NCI-H1436 treated with DMSO at 0.1 percent for 48 hours (cell line): ENCODE data around the gene RNASE1.
"Not testable (repeated sequence)": the region's sequence is repeated elsewhere in the genome, so short reads cannot be mapped to it uniquely, and the experiment has no call there.

Source experiments
- DNase-seq: peaks from one replicate; lab custom pipeline; 2025; lab: John Stamatoyannopoulos, UW

RNASE1 gene

GRCh38 chr14:20802341-20803084, at the start of gene RNASE1:
TSS of gene RNASE1 (minus strand) at chr14:20802844. CDS start at chr14:20802068, 776 bp downstream.
- no peak for DNase-seq

GRCh38 chr14:20848955-20849570, 46.4 kb upstream of the RNASE1 start:
- no peak for DNase-seq

- DNase-seq = no peak
Measured at GRCh38 chr14:20848316-20848954, 45.8 kb upstream of the RNASE1 start.

DNA sequence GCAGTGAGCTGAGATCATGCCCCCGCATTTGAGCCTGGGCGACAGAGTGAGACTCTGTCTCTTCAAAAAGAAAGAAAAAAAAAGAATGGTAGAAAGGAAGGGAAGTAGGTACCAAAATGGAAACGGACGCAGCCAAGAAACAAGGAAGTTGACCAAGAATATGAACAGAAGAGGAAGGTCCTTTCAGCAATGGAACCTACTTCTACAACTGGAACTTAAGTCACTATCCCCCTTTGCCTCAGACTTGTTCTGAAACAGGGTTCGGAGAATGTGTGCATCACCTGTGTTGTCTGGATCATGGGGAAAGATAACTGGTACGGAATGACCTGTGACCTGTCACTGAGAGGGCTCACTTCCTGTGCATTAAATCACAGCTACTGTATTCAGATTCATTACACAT, 43.9 kb upstream of the RNASE1 start:
- no peak for DNase-seq

DNA sequence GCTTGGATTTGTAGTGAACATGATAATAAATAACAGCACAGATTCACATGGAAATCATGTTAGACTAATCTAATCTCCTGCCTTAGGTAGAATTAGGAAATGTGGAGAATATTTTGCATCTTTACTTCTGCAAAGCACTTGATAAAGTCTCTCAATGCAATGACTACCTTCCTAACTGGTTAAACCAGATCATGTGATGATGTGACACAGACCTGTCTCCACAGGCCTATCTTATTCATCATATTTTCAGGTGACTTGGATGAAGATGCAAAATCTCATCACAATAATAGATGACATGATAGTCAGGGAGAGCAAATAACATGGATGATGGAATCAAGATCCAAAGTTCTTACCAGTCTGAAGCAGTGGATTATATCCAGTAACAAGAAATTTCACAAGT, 38.5 kb upstream of the RNASE1 start:
- no peak for DNase-seq

- DNase-seq = no peak
Measured at GRCh38 chr14:20837831-20838230, 35.2 kb upstream of the RNASE1 start.

DNA sequence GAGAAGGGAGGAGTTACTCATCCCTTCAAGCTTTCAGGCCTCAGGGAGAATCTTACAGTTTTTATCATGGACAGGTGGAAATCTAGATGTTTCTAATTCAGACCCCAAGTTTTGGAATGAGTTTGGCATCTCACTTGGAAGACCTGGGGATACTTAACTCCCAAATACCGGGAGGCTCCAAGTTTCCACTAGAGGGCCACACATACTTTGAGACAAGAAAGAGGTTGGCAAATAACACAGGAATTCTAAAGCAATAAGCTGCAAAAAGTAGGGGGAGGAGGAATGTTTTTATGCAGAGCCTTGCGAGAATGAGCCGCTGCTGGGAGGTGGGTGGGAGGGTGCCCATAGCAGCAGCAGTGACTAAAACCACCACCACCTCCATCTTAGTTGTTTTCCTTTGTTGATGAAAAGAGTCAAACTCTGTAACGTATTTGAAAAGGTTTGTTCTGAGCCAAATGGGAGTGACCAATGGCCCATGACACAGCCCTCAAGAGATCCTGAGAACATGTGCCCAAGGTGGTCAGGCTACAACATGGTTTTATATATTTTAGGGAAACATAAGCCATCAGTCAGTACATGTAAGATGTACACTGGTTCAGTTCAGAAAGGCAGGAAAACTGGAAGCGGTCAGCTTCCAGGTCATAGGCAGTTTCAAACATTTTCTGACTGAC, 34.2 kb upstream of the RNASE1 start:
- DNase-seq = no peak

DNA sequence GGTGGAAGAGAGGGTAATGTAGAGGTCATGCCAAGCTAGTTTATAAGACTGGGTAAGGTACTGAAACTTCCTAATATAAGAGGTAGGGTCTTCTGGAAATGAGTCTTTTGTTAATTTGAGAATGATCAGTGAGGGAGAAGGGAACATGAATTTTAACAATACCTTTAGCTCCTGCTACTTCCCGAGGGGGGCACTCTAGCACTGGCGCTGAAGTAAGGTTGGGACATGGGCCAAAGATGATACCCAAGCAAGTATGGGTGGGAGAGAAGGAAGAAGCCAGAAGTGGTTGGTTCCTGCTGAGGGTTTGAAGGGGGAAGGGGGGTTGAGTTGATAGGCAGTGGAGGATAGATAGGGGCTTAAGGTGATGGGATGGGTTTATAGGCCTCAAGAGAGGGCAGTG, 32.3 kb upstream of the RNASE1 start:
- no peak for DNase-seq

GRCh38 chr14:20830831-20831230, 28.2 kb upstream of the RNASE1 start:
- no peak for DNase-seq

DNA sequence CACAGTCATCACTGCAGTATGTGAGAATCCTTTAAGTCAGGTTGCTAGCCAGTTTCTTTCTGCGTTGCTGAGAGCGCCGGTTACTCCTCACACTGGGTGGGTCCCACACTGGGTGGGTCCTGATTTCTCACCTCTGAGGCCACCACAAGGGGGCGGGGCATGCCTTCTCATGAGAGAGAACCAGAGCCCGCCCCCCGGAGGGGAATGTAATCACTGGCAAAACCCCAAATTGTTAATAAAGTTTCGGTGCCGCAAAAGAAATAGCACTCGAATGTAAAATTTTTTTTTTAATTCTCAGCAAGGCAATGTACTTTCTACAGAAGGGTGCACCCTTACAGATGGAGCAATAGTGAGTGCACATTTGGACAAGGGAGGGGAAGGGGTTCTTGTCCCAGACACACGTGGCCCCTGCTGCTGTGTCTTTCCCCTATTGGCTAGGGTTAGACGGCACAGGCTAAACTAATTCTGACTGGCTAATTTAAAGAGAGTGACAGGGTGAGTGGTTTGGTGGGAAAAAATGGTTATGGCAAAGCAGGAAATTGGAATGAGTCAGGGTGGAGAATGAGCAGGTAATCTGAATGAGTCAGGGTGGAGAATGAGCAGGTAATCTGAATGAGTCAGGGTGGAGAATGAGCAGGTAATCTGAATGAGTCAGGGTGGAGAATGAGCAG, 25.5 kb upstream of the RNASE1 start:
- DNase-seq = not testable (repeated sequence)

DNA sequence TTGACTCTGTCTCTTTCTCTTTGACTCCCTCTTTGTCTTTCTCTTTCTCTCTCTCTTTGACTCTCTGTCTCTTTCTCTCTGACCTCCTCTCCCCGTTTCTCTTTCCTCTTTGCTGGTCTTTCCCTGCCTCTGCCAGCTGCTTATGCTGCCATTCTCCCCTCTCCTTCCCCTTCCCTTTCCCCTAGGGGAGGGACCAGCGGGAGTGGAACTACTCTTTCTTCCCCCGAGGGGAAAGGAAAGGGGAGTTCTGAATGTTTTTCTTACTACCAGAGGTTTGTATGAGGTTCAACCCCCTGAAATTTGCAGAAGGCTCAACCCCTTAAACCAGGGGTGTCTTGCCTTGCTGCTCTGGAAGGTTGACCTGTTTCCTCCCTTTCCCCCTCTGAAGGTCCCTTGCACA, 24.7 kb upstream of the RNASE1 start:
- DNase-seq = no peak

GRCh38 chr14:20826666-20827065, 24.0 kb upstream of the RNASE1 start:
- DNase-seq = not testable (repeated sequence)

DNA sequence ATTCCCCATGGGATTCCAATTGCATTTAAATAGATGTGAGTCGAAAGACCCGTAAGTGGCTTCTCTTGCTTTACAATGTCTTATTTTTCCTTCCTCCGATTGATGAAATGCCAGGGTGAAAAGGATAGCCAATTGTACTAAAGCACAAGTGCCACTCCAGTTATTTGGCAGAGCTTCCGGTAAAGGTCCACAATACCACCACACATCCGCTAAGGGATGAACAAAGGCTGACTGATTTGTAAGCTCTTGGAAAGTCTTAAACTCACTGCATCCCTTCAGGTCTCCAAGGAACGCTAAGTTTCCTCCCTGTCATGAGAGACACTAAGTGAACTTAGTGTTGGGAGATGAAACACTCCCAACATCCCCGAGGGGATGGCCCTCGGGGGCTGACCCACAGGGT, 21.2 kb upstream of the RNASE1 start:
- no peak for DNase-seq

DNA sequence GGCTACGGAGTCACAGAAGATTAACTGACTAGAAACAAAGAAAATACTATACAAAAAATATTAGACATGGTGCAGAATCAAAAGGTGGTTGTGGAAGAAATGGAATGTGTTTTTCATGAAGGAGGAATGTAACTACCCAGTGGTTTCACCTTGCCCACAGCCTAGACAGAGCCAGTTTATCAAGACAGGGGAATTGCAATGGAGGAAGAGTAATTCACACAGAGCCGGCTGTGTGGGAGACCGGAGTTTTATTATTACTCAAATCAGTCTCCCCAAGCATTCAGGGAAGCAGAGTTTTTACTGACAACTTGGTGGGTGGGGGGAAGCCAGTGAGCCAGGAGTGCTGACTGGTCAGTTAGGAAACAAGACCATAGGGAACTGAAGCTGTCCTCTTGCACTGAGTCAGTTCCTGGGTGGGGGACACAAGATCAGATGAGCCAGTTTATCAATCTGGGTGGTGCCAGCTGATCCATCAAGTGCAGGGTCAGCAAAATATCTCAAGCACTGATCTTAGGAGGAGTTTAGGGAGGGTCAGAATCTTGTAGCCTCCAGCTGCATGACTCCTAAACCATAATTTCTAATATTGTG, 19.0 kb upstream of the RNASE1 start:
- not testable (repeated sequence) for DNase-seq

DNA sequence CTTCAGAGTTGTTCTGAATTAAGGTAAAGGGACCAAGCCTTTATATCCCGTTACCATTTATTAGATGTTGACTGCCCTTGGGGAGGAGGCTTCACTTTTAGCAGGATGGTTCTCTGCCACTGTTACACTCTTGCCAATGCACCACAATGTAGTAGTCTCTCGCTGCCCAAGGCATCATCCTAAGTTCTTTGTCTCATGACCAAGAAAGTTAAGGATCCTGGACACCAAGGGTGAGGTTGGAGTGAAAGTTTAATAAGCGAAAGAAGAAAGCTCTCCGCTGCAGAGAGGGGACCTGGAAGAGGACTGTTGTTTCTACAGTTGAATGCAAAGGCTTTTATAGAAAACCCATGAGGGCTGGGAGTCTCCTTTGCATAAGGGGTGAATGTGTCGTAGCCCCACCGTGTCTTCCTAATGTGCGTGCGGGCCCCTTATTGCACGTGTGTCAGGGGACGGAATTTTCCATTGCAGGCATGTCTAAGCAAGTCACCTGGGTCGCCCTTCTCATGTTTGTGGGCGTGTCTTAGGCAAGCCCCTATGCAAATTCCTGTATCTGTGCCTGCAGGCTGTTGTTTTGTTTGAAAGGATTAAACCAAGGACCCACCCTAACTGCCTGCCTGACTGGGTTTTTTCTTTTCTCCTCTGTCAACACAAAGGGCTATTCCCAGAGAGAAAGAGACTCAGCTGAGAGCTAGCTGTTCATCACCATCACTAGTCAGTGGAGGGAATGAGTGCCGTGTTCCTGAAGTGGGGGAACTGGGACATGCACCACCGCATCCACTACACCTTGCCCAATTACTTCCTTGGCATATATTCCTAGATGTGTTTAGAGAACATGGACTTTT, 17.6 kb upstream of the RNASE1 start:
- no peak for DNase-seq

GRCh38 chr14:20818861-20819260, 16.2 kb upstream of the RNASE1 start:
- DNase-seq = no peak

DNA sequence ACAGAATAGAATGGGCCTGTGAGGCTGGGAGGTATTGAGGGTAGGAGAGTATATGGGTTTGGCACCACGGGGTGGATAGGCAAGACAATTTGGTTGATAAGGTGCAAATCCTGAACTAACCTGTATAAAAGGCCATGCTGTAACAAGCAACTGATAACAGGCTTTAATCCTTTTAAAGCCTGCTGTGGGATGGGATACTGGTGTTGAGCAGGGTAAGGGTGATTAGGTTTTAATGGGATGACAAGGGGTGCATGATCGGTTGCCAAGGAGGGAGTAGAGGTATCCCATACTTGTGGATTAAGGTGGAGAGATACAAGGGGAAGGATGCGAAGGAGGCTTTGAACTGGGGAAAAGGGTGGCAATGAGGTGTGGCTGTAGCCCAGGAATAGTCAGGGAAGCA, 13.3 kb upstream of the RNASE1 start:
- not testable (repeated sequence) for DNase-seq

GRCh38 chr14:20811986-20812975, 9.6 kb upstream of the RNASE1 start:
- DNase-seq = no peak

DNA sequence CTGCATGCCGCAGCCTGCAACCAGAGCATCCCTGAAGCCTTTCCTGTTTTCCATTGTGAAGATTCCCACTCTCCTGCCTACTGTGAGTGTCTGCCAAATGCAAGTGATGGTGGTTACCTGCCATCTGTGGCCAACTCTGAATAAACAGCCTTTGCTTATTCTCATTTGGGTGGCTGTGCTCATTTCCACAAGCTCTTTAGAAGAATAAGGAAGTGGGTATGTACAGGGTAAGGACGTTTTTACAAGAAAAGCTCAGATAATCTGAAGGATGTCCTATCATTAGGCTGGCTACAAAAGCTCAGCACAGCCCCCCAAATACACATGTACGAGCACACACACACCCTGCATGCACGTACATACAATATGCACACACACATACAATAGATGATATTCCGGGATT, 7.3 kb upstream of the RNASE1 start:
- no peak for DNase-seq

DNA sequence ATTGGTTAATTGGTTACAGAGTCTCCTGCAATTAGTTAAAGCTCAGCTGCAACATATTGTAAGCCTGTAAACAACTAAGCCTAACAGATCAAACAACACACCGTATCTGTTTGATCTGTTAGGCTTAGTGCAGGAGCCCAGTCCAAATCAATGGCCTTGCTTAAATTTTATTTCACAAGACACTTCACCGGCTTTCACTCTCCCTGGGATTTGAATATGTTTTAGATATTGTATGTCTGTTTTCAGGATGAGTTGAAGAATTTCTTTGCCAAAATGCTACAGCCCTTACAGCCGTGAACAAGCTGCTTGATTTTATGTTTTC, 5.5 kb upstream of the RNASE1 start:
- no peak for DNase-seq
